Liver (tissue), 3 donors: ENCODE data around the gene ALCAM.

Source experiments
- GABPA ChIP-seq, 2 donors: IDR thresholded peaks in 1 of 2; conservative IDR thresholded peaks in 1 of 2; 2 replicates each; pipeline ENCODE4 v1.6.1; 2016; ENCODE audit warnings: antibody characterized with exemption in 2 of 2, mild to moderate bottlenecking in 1 of 2, moderate library complexity in 1 of 2
- JUND ChIP-seq, 2 donors: IDR thresholded peaks; 2 replicates each; pipeline ENCODE4 v1.6.1; 2016; ENCODE audit warnings: antibody characterized with exemption in 2 of 2
- RXRA ChIP-seq, 2 donors: IDR thresholded peaks; 2 replicates each; pipeline ENCODE4 v1.6.1; 2017 to 2018; ENCODE audit warnings: antibody characterized with exemption in 2 of 2, mild to moderate bottlenecking in 1 of 2
- SP1 ChIP-seq: IDR thresholded peaks from 2 replicates; pipeline ENCODE4 v1.6.1; 2018; ENCODE audit warnings: antibody characterized with exemption, mild to moderate bottlenecking
- TAF1 ChIP-seq: conservative IDR thresholded peaks from 2 replicates; pipeline ENCODE4 v1.6.1; 2016; ENCODE audit warnings: antibody characterized with exemption, mild to moderate bottlenecking
- YY1 ChIP-seq: IDR thresholded peaks from 2 replicates; pipeline ENCODE4 v1.6.1; 2016; ENCODE audit warnings: antibody characterized with exemption, mild to moderate bottlenecking
- TF ChIP-seq, protein P1 (sequence below): fragments of 150-350 bp; IDR thresholded peaks from 2 replicates; pipeline ENCODE4 v1.5.1; 2017; ENCODE audit warnings: improper control_type of control experiment, low read depth, low read length; ENCODE audit not compliant: missing input control
- TF ChIP-seq, protein P2 (sequence below): IDR thresholded peaks from 2 replicates; pipeline ENCODE4 v1.6.1; 2016; ENCODE audit warnings: antibody characterized with exemption, mild to moderate bottlenecking
- donor health status: healthy.
- donor health status: healthy.

DNA sequence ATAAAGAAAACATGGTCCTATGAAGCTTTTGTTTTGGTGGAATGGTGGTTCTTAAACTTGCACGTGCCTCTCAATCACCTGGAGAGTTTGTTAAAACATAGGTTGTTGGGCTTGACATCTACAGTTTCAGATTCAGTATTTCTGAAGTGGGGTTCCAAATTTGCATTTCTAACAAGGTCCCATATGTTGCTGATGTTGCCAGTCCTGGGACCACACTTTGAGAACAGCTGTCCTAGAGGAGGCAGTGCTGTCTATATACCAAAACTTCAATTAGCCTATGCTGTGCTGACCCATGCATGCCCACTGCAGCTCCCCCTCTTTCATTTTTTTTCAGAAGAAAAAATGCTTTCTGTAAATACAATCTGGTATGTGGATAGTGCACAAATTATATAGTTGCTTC is 31.3 kb downstream of the ALCAM start:
- TF ChIP-seq, protein P1, sequence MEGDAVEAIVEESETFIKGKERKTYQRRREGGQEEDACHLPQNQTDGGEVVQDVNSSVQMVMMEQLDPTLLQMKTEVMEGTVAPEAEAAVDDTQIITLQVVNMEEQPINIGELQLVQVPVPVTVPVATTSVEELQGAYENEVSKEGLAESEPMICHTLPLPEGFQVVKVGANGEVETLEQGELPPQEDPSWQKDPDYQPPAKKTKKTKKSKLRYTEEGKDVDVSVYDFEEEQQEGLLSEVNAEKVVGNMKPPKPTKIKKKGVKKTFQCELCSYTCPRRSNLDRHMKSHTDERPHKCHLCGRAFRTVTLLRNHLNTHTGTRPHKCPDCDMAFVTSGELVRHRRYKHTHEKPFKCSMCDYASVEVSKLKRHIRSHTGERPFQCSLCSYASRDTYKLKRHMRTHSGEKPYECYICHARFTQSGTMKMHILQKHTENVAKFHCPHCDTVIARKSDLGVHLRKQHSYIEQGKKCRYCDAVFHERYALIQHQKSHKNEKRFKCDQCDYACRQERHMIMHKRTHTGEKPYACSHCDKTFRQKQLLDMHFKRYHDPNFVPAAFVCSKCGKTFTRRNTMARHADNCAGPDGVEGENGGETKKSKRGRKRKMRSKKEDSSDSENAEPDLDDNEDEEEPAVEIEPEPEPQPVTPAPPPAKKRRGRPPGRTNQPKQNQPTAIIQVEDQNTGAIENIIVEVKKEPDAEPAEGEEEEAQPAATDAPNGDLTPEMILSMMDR: no peak
- TF ChIP-seq SP1: no peak
- TF ChIP-seq, protein P2, sequence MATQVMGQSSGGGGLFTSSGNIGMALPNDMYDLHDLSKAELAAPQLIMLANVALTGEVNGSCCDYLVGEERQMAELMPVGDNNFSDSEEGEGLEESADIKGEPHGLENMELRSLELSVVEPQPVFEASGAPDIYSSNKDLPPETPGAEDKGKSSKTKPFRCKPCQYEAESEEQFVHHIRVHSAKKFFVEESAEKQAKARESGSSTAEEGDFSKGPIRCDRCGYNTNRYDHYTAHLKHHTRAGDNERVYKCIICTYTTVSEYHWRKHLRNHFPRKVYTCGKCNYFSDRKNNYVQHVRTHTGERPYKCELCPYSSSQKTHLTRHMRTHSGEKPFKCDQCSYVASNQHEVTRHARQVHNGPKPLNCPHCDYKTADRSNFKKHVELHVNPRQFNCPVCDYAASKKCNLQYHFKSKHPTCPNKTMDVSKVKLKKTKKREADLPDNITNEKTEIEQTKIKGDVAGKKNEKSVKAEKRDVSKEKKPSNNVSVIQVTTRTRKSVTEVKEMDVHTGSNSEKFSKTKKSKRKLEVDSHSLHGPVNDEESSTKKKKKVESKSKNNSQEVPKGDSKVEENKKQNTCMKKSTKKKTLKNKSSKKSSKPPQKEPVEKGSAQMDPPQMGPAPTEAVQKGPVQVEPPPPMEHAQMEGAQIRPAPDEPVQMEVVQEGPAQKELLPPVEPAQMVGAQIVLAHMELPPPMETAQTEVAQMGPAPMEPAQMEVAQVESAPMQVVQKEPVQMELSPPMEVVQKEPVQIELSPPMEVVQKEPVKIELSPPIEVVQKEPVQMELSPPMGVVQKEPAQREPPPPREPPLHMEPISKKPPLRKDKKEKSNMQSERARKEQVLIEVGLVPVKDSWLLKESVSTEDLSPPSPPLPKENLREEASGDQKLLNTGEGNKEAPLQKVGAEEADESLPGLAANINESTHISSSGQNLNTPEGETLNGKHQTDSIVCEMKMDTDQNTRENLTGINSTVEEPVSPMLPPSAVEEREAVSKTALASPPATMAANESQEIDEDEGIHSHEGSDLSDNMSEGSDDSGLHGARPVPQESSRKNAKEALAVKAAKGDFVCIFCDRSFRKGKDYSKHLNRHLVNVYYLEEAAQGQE: no peak
- no peak for TF ChIP-seq RXRA (IDR thresholded peaks at IDR 0.05)
- no peak for TF ChIP-seq YY1
- TF ChIP-seq TAF1: no peak
- no peak for TF ChIP-seq JUND (IDR thresholded peaks at IDR 0.05)
- TF ChIP-seq GABPA (IDR thresholded peaks at IDR 0.05 in 1 of 2, conservative IDR thresholded peaks at IDR 0.05 in 1 of 2): no peak
